ENCODE data around the gene METTL3.

The METTL3 gene

GRCh38 chr14:21476925-21477681 is 34.0 kb downstream of the METTL3 start, which contains the start of the genes RAB2B and TOX4:
Gene RAB2B (minus strand): TSS chr14:21476959. CDS start chr14:21476872, 87 bp downstream.
Gene TOX4 (plus strand): TSS chr14:21477195. CDS start chr14:21477279, 84 bp downstream.
- peak; percentile 100 for DNase-seq (ENCODE audit: low spot score)

- DNase-seq (ENCODE audit: low spot score) = no peak
Observed at GRCh38 chr14:21476523-21476924, 34.6 kb downstream of the METTL3 start.

GRCh38 chr14:21475767-21476522 is 35.2 kb downstream of the METTL3 start:
- DNase-seq (ENCODE audit: low spot score) = no peak

- DNase-seq (ENCODE audit: low spot score) = peak; percentile 40
Observed at GRCh38 chr14:21467616-21468015, 43.5 kb downstream of the METTL3 start.

GRCh38 chr14:21455912-21456667 is 55.0 kb downstream of the METTL3 start, which contains the start of gene CHD8:
Gene CHD8 (minus strand): TSS chr14:21456123. CDS start chr14:21431643, 24,480 bp downstream.
- DNase-seq (ENCODE audit: low spot score) = peak; percentile 100

GRCh38 chr14:21455592-21455911 is 55.6 kb downstream of the METTL3 start:
- DNase-seq (ENCODE audit: low spot score) = no peak

- DNase-seq (ENCODE audit: low spot score) = no peak
Observed at GRCh38 chr14:21454843-21455544, 56.1 kb downstream of the METTL3 start.

- DNase-seq (ENCODE audit: low spot score) = no peak
Observed at GRCh38 chr14:21449899-21450216, 61.3 kb downstream of the METTL3 start.
